Stimulated activated CD4-positive, alpha-beta T cell treated with anti-CD3 and anti-CD28 coated beads, Interleukin-12 subunit alpha, Interleukin-12 subunit beta, amount 100 ng/mL, for 48 hours (primary cell): ENCODE results near the gene UBR4.
"Not testable (repeated sequence)": the region's sequence is repeated elsewhere in the genome, so short reads cannot be mapped to it uniquely, and the experiment has no call there.

Source experiments
- DNase-seq, 3 donors: peaks; one replicate each; pipeline ENCODE4 v3.0.0-alpha.2; 2020; ENCODE audit warnings: low read depth in 2 of 3, low spot score in 1 of 3

Gene UBR4

DNA sequence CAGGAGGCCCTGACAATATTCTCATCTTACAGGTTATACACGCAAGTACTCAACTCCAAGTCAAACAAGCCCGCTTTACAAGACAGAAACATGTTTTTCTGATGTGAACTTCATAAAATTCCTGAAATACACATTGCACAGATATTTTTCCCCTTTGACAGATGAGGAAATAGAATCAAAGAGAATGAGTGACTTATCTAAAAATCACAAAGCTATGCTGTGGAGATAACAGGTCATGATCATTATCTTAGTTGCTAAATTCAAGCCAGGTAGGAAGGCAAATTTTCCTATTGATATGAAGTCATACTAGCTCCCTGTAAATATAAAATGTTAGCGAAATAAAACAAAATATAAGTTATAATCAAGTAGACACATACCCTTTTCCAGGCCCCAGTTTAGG, 18.3 kb downstream of the UBR4 start:
- no peak for DNase-seq

DNA sequence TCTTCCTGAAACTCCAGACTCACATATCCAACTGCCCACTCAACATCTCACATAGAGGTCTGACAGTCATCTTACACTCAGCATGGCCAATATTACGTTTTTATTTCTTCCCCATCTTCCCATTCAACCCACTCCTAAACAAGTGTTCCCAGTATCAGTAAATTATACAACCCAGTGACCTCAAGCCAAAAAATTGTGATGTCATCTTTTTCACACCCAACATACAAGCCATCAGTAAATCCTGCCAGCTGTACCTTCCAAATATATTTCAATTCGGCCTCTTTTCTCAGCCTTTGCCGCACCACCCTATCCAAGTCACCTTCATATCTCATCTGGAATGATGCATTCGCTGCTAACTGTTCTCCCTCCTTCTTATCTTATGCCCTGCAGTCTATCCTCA, 19.6 kb downstream of the UBR4 start:
- DNase-seq, result no peak

DNA sequence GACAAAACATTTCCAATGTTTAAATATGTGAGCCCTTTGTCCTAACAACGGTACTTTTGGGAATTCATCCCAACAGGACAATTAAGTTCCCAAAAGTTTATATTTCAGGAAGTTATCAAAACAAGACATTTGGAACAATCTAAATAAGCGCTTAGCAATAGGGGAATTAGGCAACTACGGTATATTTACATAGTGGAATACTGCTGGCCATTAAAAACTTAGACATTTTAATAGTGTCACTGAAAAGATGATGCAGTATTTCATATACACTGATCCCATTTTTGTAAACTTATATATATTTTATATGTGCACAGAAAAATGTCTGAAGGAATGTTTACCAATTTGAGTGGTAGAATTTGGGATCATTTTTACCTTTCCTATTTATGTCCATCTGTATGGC, 20.8 kb downstream of the UBR4 start:
- no peak for DNase-seq

DNA sequence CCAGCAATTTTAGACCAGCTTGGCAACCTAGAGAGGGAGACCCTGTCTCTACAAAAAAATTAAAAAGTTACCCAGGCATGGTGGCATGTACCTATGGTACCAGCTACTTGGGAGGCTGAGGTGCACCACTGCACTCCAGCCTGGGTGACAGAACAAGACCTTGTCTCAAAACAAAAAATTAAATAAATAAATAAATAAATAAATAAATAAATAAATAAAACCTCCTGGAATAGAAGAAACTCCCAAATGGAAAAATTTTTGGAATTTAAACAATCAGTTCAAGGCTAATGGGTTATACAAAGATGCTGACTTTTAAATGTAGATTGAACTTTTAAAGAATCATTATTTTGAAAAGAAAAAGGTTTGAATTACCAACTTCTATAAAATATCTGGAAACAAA, 22.2 kb downstream of the UBR4 start:
- no peak for DNase-seq

DNA sequence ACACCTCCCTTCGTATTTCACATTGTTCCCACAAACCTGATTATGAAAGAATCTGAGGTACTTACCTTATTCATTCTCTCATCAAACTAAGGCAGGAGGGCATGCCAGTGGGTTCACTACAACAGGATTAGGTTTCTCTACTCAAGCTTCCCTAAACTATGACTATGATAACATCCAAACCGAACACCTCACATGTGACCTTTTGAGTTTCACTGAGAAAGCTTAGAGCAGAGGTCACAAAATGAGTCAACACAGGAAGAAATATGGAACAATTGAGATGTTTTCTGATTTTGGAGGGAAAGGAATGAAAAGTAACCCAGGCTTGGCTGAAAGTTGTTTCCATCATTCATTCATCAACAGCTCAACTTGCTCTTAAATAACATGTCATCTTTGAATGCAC, 24.1 kb downstream of the UBR4 start:
- DNase-seq, result no peak

DNA sequence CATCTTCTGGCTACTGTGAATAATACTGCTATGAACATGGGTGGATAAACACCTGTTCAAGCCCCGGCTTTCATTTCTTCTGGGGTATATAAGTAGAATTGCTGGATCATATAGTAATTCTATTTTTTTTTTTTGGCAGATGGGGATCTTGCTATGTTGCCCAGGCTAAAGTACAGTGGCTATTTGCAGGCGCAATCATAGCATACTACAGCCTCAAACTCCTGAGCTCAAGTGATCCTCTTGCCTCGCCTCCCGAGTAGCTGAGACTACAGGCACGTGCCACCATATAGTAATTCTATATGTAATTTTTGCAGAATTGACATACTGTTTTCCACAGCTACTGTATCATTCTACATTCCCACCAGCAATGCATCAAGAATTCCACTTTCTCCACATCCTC, 27.8 kb downstream of the UBR4 start:
- no peak for DNase-seq

DNA sequence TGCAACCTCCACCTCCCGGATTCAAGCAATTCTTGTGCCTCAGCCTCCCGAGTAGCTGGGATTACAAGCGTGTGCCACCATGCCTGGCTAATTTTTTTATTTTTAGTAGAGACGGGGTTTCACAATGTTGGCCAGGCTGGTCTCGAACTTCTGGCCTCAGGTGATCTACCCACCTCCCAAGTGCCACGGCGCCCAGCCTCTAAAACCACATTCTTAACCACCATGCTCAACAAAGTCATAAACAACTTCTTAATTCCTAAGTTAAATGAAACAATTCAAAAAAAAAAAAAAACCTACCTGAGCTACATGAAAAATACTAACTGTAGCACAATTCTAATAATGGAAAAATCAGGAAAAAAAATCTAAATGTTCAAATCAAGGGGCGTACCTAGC, 29.8 kb downstream of the UBR4 start:
- not testable (repeated sequence) for DNase-seq

DNA sequence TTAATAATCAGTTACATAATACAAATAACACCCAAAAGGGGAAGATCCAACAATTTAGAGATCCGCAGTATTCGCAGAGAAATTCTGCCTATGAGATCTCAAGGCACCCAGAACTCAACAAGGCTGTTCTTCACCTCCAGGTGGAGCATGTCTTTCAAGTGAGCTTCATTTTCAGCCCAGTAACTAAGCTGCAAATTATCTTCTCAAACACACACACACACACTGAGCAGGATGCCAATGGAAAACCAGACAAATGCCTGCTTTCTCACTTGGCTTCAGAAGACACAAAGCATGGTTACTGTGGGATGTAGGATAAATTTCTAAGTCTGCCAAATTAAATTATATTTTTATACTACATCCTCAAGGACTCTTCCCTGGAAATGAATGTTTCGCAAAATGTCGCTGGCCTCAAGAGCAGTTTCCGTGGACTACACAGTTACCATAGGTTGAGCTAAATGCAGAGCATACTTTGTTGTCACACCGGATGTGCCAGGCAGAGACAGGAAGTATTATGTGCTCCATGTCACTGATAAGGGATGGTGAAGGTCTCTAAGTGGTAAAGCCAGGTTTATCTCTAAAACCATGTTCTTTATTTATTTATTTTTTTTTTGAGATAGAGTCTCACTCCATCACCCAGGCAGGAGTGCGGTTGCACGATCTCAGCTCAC, 30.3 kb downstream of the UBR4 start:
- DNase-seq, result peak in 1 of 3 donors; percentile 8

DNA sequence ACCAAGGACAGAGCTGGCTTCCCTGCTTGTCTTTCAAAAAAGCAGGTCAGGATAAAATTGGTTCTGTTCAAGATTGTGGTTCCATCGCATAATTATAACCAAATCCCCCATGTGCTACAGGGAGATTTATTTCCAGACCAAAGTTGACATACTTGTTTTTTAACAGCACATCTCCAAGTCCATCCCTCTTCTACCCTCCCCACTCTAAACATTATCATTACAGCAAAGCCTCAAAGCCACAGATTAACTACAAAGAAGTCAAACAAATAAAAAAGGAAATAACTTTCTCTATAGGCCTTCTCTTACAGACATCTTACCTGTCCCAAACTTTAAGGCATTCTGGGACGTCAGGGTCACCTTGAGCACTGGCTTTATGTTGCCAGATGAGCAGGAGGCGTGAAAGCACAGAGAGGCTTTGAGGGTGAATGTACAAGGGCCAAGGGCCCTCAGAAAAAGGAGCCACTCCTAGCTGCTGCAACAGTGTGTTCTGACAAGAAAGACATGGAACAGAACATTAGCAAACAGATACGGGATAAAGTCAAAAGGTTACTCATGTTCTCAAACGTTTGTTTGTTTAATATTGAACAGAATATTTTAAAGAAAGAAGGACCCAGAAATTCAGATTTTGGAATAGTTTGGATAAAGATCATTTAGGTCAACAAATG, 31.2 kb downstream of the UBR4 start:
- no peak for DNase-seq

DNA sequence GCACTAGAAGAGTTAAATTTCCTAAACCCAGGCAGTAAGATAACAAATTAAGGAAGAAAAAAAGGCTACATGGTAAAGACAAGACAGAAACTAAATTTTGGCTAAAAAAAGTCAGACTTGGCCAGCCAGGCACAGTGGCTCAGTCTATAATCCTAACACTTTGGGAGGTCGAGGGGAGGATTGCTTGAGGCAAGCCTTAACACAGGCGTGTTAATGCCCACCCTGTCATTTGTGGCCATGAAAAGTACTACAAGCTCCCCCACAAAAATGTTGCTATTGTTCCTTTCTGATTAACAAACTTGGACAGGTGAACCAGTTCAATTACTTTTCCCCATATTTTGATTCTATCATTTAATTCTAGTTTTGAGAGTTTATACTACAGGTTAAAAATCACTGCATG, 32.3 kb downstream of the UBR4 start:
- no peak for DNase-seq

DNA sequence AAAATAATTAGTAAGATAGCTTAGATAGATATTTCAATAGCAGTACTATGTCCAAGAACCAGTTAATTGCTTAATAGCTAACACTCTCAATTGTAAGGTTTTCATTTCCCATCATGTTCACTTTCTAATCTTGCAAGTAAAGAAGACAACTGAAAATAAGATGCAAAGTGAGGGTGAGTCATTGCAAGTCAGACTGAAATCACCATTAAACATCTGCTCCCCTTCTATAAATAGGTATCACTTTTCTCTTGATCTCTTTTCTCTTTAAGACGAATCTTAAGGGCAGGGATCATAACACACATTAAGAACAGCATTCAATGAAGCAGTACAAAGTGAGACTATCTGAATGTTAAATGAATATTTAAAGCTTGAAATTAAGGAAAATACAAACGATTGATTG, 40.4 kb downstream of the UBR4 start:
- DNase-seq, result no peak

DNA sequence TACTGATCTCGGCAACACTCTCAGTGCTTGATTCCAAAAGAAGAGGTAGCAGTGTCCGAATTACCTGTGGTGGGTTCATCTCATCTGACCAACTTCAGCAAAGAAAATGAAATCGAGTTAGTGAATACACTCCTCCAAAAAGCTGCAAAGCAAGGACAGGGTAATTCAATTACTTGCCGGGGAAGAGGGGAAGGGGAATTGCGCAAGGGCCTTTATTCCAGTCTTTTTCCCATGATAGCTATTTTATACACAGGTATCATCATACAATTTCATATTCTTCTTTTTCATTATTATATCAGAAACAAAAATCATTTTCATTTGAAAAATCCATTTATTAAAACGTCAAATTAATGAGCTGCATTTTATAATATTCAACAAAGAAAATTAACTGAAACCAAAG, 42.9 kb downstream of the UBR4 start:
- DNase-seq, result no peak

DNA sequence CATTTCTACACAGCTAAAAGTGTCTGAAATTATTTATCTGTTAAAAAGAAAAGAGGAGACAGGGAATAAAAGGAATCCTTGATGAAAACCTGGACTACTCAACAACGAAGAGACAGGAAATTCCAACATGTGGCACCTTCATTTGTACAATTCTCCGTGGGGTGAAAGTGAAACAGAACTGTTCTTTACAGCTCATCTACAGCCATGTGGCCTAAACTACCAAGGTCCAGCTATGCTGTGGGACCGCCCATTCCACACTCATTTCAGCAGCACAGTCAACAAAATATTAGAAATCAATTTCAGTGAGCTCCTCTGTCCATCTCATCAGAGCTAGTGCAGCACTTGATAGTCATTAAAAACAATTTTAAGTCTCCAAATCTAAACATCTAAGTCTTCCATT, 44.0 kb downstream of the UBR4 start:
- DNase-seq, result no peak

DNA sequence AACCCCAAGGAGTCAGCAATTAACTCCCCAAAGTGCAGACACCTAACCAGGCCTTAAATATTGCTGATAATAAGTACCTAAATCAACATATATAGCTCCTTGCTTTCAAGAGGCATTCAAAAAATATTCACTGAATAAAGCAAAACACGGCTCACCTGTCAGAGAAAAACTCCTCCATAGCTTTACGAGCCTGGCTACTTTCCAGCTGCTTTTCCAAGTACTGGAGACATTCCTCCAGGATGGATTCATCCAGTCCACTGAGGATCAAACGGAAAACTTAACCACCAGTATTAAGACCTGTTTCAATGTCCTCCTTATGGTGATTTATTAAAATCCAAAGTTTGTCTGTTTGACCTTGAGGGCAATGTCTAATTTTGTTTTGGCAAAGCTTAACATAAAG, 44.6 kb downstream of the UBR4 start:
- no peak for DNase-seq

DNA sequence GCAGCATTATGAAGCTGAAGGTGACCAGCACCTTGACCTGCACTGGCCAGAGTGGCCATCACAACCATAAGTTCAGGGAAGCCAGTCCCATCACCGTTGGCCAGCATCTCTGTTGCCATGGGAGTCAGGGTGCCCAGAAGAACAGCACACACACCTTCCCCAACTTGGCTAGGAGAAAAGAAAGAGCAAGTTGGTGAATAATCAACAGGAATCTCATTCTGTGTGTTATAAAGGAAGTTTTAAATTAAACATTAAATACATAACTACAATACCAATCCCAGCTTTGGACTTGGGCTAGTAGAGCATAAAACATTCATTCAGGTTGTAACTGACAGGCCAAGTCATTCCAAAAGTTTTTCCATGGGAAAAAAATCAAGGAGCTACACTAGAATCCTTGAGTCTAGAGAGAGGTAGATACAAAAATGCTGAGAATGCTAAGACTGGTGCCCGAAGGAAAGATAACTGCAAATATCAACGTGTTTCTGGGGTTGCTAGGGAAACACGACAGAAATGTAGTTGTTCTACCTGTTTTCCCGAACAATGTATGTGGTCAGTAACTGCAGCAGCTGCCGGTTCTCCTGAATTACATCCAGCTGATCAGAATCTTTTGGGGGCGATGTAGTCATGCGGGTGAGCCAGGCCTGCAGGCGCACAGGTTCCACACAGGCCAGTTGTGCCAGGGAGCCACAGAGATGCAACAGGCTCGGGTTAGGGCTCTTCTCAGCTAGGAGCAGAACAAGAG, 45.6 kb downstream of the UBR4 start:
- DNase-seq, result no peak

DNA sequence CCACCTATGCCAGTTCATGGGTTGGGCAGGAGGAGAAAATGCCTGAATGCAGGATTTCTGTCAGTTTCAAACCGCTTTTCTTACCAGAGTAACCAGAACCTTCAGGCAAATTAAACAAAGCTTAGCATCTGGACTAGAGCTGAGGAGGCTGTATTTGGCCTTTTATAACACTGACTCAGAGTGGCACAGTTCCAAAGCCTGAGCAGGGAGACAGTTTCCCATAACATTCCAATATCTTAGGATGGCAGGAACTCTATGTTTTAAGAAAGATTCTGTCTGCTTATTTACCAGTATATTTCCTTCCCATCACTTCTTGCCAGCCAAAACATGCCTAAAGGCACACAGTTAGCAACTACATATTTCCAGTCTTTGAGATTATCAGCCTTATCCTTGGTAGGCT, 46.8 kb downstream of the UBR4 start:
- DNase-seq, result no peak

DNA sequence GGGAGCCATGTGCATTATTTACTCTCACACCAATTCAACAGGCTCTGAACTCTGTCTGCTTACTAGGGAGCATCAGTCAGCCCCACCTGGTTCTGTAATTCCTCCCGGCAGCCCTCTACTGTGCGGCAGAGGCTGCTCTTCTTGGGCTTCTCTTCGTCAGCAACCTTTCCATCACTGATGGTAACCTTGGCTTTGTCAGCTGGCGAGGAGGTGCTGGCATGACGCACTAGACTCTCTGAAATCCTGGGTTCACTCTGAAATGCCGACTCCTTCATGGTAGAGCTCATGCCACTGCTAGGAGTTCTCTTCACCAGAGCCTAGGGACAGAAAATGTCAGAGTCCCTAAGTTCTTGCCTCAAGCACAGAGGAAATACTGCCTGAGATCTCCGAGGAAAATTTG, 49.2 kb downstream of the UBR4 start:
- DNase-seq, result no peak

DNA sequence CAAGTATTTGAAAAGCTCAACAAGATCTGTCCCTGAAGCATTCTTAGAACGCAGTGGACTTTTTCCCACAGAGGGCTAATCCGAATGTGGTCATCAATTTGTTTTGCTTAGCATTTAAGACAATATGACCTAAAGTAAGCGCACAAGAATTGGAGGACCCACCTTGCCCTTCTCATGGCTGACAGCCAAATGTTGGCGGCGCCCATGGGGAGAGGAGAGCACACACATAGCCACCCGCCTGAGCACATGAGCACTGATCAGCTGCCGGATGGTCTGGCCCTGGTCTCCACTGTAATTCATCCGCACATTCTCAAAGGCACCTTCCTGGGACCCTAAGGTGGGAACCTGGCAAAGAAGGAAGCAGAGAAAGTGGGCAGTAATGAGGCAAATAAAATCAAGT, 52.4 kb downstream of the UBR4 start:
- DNase-seq, result no peak

DNA sequence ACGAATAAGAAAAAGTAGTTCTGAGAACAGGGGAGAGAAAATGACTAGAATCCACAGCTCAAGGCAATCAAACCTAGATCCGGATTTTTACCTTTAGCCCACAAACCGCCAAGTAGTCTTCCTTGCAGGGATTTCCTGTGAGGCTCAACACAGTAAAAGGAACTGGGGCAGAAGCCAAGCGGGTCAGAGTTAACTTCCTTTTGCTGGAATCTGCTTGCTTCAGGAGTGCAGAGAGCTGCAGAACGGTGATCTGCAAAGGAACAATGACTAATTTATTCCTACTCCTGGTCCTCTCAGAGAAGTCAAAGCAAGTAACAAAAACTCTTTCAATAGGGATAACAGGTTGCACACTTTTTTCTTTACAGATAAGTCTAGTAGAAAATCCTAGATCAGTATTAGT, 53.4 kb downstream of the UBR4 start:
- no peak for DNase-seq

DNA sequence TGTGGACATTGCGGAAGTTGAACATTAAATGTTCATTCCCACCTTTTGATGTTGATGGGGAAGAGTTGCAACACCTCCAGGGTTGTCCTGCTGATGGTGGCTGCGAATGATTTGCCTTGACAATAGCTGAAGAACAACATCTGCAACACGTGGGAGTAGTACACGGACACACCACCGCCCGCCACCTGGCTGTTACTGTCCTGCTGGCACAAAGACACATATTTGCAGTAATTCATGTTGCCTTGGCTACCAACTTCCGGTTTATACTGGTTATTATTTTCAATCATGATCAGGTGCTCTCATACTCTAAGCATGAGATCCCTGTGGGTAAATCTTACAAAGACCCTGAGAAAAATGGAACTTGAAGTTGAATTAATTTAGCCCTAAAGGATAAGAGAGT, 55.2 kb downstream of the UBR4 start:
- DNase-seq, result no peak

DNA sequence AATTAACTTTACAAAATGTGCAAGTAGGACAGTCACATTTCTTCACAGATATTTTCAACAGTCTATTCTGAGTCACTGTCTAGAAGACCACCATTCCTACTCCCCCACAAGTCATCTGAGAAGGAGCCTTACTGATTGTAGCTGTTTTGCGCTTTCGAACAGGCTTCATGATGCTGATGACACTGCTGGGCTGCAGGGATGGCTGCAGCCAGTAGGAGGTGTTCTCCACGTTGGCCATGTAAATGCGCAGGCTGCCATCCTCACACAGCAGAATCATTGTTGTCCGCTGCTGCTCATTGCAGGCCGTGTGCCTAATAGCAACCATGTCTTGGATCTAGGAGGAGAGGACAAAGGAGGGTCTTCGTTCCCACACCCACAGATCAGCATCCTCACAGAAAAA, 56.9 kb downstream of the UBR4 start:
- no peak for DNase-seq

DNA sequence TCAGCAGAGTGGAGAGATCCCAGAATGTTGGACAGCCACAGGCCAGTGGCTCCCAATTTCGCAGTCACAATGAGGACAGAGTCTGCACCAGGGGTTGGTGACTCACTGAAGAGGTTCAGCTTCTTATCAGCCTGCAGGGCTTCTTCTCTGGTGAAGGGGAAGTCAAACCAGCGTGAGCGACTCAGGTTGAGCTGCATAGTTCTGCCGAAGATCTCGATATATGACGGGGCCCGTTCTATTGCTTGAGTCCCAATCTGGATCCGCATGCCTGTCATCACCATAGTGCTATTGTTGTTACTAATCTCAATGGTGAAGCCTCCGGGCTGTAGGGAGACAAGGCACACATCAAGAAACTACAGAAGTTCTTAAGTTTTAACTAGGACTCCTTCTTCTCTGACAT, 58.5 kb downstream of the UBR4 start:
- DNase-seq, result no peak

DNA sequence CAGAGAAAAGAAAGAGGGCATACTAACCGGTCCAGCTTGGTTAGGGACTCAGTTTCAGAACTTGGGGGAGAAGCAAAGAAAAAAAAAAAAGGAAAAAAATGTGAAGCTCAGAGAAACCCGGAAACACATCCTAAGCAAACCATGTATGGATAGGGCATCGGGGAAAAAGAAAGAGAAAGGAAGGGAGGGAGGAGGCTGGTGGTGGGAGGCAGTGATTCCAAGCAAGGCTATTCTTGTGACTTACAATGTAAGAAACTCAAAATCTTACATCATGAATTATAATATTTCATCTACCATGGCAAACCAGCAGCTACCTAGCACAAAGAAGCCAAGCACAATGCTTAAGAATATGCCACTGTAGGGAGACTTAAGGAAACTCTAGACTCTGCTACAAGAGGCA, 60.3 kb downstream of the UBR4 start:
- no peak for DNase-seq
